Thyroid gland (tissue), 4 donors: Measurements from ENCODE around the gene PFN1. TPM values are rescaled to one million over a fixed set of nuclear protein-coding genes. Genes with fewer than 3 reads are reported as not detected.
"Not testable (repeated sequence)": the region's sequence is repeated elsewhere in the genome, so short reads cannot be mapped to it uniquely, and the experiment has no call there.

Experiments used
- DNase-seq, 2 donors: peaks; one replicate each; pipeline ENCODE4 v3.0.0-alpha.2; 2019
- H3K27ac ChIP-seq, 3 donors: fragments of 200-600 bp; sonication (generic); 1 replicate in 2 of 3; 2 replicates in 1 of 3; pipeline ENCODE4 v1.5.1; 2016 to 2019; ENCODE audit warnings: mild to moderate bottlenecking in 1 of 3, moderate library complexity in 1 of 3
- H3K27me3 ChIP-seq: fragments of 200-600 bp; sonication (generic); one replicate; pipeline ENCODE4 v1.5.1; 2019
- H3K36me3 ChIP-seq, 2 donors: fragments of 200-600 bp; sonication (generic); one replicate each; pipeline ENCODE4 v1.5.1; 2016 to 2019
- H3K4me1 ChIP-seq, 2 donors: fragments of 200-600 bp; sonication (generic); one replicate each; pipeline ENCODE4 v1.5.1; 2017 to 2019
- H3K4me3 ChIP-seq, 3 donors: fragments of 200-600 bp; sonication (generic); replicated peaks in 1 of 3; 1 replicate in 2 of 3; 2 replicates in 1 of 3; pipeline ENCODE4 v1.5.1; 2016; ENCODE audit warnings: mild to moderate bottlenecking in 1 of 3
- H3K9me3 ChIP-seq: fragments of 200-600 bp; sonication (generic); one replicate; pipeline ENCODE4 v1.5.1; 2017
- CTCF ChIP-seq, 6 experiments: fragments of 200-600 bp in 3 of 6; fragments of 450-650 bp in 3 of 6; sonication (generic) in 3 of 6; IDR thresholded peaks; one replicate each; pipeline ENCODE4 v1.5.1; 2016 to 2019; ENCODE audit warnings: antibody characterized with exemption in 6 of 6, mild to moderate bottlenecking in 2 of 6, inconsistent platforms in 1 of 6, moderate library complexity in 1 of 6
- POLR2A ChIP-seq, 2 donors: fragments of 450-650 bp; IDR thresholded peaks; one replicate each; pipeline ENCODE4 v1.6.1; 2017; ENCODE audit warnings: antibody characterized with exemption in 2 of 2, mild to moderate bottlenecking in 2 of 2, moderate library complexity in 1 of 2
- WGBS, 2 donors: methylation state at CpG; one replicate each; pipeline ENCODE4 v1.1.5; 2017; 5-methylcytosine and 5-hydroxymethylcytosine counted together
- intact Hi-C: fragments of 100-400 bp; cut with DNase I; formaldehyde crosslinking; loops from one replicate; pipeline ENCODE4 v1.15.1; 2023
- total RNA-seq, 4 donors: library from RNA; depleted of rRNA; stranded (reverse); fragments of >200 nt; gene quantifications; one replicate each; pipeline ENCODE4 v1.2.3, GENCODE V29; 2016

The PFN1 gene
- total RNA-seq, 4 donors from 2014 or later: 228 to 606 (median 328) TPM

GRCh38 chr17:4908711-4909496, 39.4 kb downstream of the PFN1 start:
- Histone ChIP-seq H3K27ac (peak overlapping the region in 2 of 3 donors; percentile 22 to 67), H3K4me1 (peaks cover 3 to 10% of the 10 kb centered on the region in 2 donors), H3K9me3 (no peaks in the 10 kb centered on the region), H3K27me3 (no peaks in the 10 kb centered on the region), H3K4me3 (no peak overlapping the region), H3K36me3 (no peaks in the 10 kb centered on the region)
- intact Hi-C loops: loop anchor here (5.0 kb wide), 1 partner anchor 153 kb away; no protein-coding TSS in a partner anchor
- 28 to 34% methylated on average over 14 to 19 of the region's 20 CpGs for WGBS, 2 donors
- DNase-seq: peak; percentile 84 to 92
- TF ChIP-seq CTCF (IDR thresholded peaks at IDR 0.05): peak; percentile 59 to 93 (median 88)
- no peak for TF ChIP-seq POLR2A (IDR thresholded peaks at IDR 0.05)

- Histone ChIP-seq H3K4me3 (no peak overlapping the region), H3K4me1 (peaks cover 8 to 11% of the 10 kb centered on the region in 2 donors), H3K27me3 (no peaks in the 10 kb centered on the region), H3K27ac (no peak overlapping the region), H3K9me3 (no peaks in the 10 kb centered on the region), H3K36me3 (no peaks in the 10 kb centered on the region)
- TF ChIP-seq POLR2A (IDR thresholded peaks at IDR 0.05) (no peak), CTCF (IDR thresholded peaks at IDR 0.05) (no peak)
- WGBS, 2 donors: 67 to 87% methylated on average over 2 to 6 of the region's 10 CpGs
- intact Hi-C loops: loop anchor here (5.0 kb wide), 1 partner anchor 154 kb away; no protein-coding TSS in a partner anchor
- no peak for DNase-seq
These were observed 40.0 kb downstream of the PFN1 start for GRCh38 chr17:4908301-4908700.

GRCh38 chr17:4906642-4907041, 41.7 kb downstream of the PFN1 start:
- not testable (repeated sequence) for H3K27ac ChIP-seq, H3K4me3 ChIP-seq, H3K36me3 ChIP-seq, H3K9me3 ChIP-seq, H3K27me3 ChIP-seq, DNase-seq
- H3K4me1 ChIP-seq: peaks cover 10 to 17% of the 10 kb centered on the region in 2 donors
- intact Hi-C loops: loop anchor here (5.0 kb wide), 1 partner anchor 156 kb away; no protein-coding TSS in a partner anchor

- Histone ChIP-seq H3K9me3 (no peaks in the 10 kb centered on the region), H3K27ac (peak within 1 kb of the TSS in 2 of 3 donors; percentile 14 to 56), H3K27me3 (peaks cover 8% of the 10 kb centered on the region), H3K4me3 (no peak within 1 kb of the TSS), H3K36me3 (no peaks in the 10 kb centered on the region), H3K4me1 (peaks cover 12 to 30% of the 10 kb centered on the region in 2 donors)
- intact Hi-C loops: no loop called here
- TF ChIP-seq POLR2A (IDR thresholded peaks at IDR 0.05) (no peak), CTCF (IDR thresholded peaks at IDR 0.05) (peak; percentile 57 to 85 (median 68))
- WGBS, 2 donors: 11 to 13% methylated on average over 6 to 9 of the region's 10 CpGs
- peak; percentile 85 to 87 for DNase-seq
These were observed 45.1 kb downstream of the PFN1 start, which contains the start of gene CHRNE for GRCh38 chr17:4903051-4903818. TSS of gene CHRNE (minus strand) at chr17:4903098. CDS start at chr17:4903063, 35 bp downstream.

GRCh38 chr17:4902540-4902939, 45.8 kb downstream of the PFN1 start:
- no peaks in the 10 kb centered on the region for H3K36me3 ChIP-seq
- no peak for DNase-seq
- WGBS, 2 donors: 72 to 75% methylated on average over 8 of the region's 8 CpGs
- no peaks in the 10 kb centered on the region for H3K9me3 ChIP-seq
- intact Hi-C loops: no loop called here
- H3K4me1 ChIP-seq: peaks cover 12 to 30% of the 10 kb centered on the region in 2 donors
- no peak overlapping the region for H3K4me3 ChIP-seq
- H3K27ac ChIP-seq: peak overlapping the region in 1 of 3 donors; percentile 56
- TF ChIP-seq POLR2A (IDR thresholded peaks at IDR 0.05) (no peak), CTCF (IDR thresholded peaks at IDR 0.05) (no peak)
- peaks cover 8% of the 10 kb centered on the region for H3K27me3 ChIP-seq
